ENCODE data around the gene GPN1. TPM values are rescaled to one million over a fixed set of nuclear protein-coding genes. Genes with fewer than 3 reads are reported as not detected.

Gene GPN1
- total RNA-seq, 4 donors from 2014 or later: 21.0 to 30.0 (median 25.0) TPM

DNA sequence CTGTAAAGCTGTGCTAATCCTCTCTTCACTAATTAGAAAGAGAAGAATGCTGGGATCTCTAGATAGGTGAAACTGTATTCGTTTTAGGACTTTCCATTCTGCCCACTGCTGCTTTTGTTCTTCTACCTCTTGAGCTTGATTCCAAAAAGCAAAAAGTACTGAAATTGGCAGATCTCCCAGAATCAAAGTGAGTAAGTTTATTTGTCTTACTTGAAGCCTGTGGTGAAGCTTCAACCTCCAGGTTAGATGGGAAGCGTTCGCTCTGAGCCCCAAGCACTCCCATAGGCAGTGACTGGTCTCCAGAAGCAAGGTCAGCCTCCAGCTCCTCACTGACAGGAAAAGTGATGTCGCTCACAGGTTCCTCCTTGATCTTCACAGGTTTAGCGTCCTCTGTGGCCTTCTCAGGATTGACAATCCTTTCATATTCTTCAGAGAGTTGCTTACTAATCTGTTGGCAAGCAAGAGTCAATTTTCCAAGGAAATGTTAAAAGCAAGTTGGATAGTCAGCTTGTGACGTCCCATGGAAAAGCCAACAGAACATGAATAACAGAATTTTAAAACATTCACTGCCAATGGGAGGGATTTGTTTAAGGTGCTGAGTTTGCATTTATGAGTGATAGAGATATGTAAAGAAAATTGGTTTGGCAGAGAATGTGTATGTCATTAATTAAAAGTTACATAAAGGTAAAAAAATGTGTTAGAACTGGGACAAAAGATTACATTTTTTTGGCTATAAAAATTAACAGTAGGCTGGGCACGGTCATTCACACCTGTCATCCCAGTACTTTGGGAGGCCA lies 26.5 kb downstream of the GPN1 start:
- TF ChIP-seq, protein P1, sequence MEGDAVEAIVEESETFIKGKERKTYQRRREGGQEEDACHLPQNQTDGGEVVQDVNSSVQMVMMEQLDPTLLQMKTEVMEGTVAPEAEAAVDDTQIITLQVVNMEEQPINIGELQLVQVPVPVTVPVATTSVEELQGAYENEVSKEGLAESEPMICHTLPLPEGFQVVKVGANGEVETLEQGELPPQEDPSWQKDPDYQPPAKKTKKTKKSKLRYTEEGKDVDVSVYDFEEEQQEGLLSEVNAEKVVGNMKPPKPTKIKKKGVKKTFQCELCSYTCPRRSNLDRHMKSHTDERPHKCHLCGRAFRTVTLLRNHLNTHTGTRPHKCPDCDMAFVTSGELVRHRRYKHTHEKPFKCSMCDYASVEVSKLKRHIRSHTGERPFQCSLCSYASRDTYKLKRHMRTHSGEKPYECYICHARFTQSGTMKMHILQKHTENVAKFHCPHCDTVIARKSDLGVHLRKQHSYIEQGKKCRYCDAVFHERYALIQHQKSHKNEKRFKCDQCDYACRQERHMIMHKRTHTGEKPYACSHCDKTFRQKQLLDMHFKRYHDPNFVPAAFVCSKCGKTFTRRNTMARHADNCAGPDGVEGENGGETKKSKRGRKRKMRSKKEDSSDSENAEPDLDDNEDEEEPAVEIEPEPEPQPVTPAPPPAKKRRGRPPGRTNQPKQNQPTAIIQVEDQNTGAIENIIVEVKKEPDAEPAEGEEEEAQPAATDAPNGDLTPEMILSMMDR (IDR thresholded peaks at IDR 0.05 in 4 of 5, conservative IDR thresholded peaks at IDR 0.05 in 1 of 5): no peak
- TF ChIP-seq POLR2A (IDR thresholded peaks at IDR 0.05): no peak
- ATAC-seq (no peak), DNase-seq (no peak)
- Histone ChIP-seq H3K4me1 (peaks cover 0 to 6% of the 10 kb centered on the region in 2 donors), H3K27ac (no peak overlapping the region), H3K9me3 (no peaks in the 10 kb centered on the region), H3K27me3 (no peaks in the 10 kb centered on the region), H3K4me3 (no peak overlapping the region), H3K36me3 (peaks cover 3 to 83% of the 10 kb centered on the region in 2 donors)
- intact Hi-C loops (cut with DNase I; ENCODE audit: low total_unique reads): no loop called here
- in situ Hi-C loops (cut with MboI; ENCODE audit: low sequenced_read_pairs in 4 of 4): no loop called here

DNA sequence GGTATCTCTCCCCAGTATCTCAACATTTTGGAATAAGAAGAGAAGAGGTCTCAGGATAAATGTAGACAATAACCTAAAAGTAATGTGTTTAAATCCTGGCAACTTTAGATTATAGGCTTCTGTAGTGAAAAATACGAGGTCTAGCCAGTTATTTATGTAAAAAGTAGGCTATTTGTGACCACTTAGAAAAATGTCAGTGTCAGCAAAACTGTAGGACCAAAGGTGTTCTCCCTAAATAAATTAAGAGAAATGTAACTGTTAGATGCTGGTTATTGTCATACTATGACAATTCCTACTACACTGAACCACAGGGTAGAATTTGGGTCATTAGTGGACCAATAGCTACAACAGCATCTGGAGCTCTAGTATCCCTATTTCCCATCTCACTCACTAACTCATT lies 32.5 kb downstream of the GPN1 start:
- intact Hi-C loops (cut with DNase I; ENCODE audit: low total_unique reads) (loop anchor here (10.0 kb wide), 1 partner anchor 177 kb away; the partner anchor contains the start of gene IFT172), in situ Hi-C loops (cut with MboI; ENCODE audit: low sequenced_read_pairs in 4 of 4) (no loop called here)
- H3K4me3 ChIP-seq: no peak overlapping the region
- H3K36me3 ChIP-seq: peaks cover 3 to 47% of the 10 kb centered on the region in 2 donors
- H3K27me3 ChIP-seq: no peaks in the 10 kb centered on the region
- TF ChIP-seq POLR2A (IDR thresholded peaks at IDR 0.05): no peak
- no peak for ATAC-seq
- H3K27ac ChIP-seq: no peak overlapping the region
- no peak for DNase-seq
- no peaks in the 10 kb centered on the region for H3K9me3 ChIP-seq
- peaks cover 29 to 37% of the 10 kb centered on the region in 2 donors for H3K4me1 ChIP-seq

DNA sequence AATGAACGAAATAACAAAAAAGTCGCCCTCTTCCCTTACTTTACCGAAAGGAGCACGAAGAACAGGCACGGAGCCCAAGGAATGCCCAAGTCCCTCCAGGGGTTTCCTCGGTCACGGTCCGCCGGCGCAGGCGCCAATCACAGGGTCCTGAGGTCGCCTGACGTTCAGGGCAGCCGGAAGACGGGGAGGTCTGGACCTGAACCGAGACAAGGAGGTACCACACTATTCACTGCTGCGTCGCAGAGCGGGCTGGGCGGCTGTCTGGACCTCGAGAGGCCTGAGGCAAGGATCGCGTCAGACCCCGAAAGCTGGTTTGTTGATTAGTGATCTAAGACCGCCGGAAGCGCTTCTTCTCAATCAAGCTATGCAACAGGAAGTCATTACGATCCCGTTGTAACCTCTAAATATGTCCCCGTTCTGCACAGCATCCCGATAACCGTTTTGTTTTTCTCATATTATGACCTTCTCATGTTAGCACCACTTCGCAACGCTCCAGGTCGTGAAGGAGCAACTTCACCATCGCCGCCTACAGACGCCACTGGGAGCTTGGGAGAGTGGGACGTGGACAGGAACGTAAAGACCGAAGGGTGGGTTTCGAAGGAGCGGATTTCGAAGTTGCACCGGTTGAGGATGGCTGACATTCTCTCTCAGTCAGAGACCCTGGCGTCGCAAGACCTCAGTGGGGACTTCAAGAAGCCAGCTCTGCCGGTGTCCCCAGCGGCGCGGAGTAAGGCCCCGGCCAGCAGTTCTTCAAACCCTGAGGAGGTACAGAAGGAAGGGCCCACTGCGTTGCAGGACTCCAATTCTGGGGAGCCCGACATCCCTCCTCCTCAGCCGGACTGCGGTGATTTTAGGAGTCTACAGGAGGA lies 34.7 kb downstream of the GPN1 start, which contains the start of the genes SLC4A1AP and SUPT7L:
SLC4A1AP (plus strand) TSS at position 605 of the 869 bp plus-strand sequence; CDS start at position 631, 26 bp downstream.
SUPT7L (minus strand) TSS at position 330 of the 869 bp plus-strand sequence. CDS start 1,422 bp downstream, outside the sequence.
- H3K36me3 ChIP-seq: peaks cover 6 to 54% of the 10 kb centered on the region in 2 donors
- TF ChIP-seq, protein P1 (IDR thresholded peaks at IDR 0.05 in 4 of 5, conservative IDR thresholded peaks at IDR 0.05 in 1 of 5): peak in 3 of 5 experiments; percentile 8 to 24 (median 13)
- TF ChIP-seq POLR2A (IDR thresholded peaks at IDR 0.05): peak in 1 of 2 donors; percentile 8
- in situ Hi-C loops (cut with MboI; ENCODE audit: low sequenced_read_pairs in 4 of 4): no loop called here

GRCh38 chr2:27664154-27664574 lies 35.3 kb downstream of the GPN1 start:
- in situ Hi-C loops (cut with MboI; ENCODE audit: low sequenced_read_pairs in 4 of 4) (no loop called here), intact Hi-C loops (cut with DNase I; ENCODE audit: low total_unique reads) (loop anchor here (10.0 kb wide), 1 partner anchor 179 kb away; the partner anchor contains the start of gene IFT172)
- ATAC-seq (peak in 1 of 2 donors; percentile 5), DNase-seq (no peak)
- peaks cover 6 to 59% of the 10 kb centered on the region in 2 donors for H3K36me3 ChIP-seq
- no peak for TF ChIP-seq POLR2A (IDR thresholded peaks at IDR 0.05)
- TF ChIP-seq, protein P1 (IDR thresholded peaks at IDR 0.05 in 4 of 5, conservative IDR thresholded peaks at IDR 0.05 in 1 of 5): no peak
- peak overlapping the region; percentile 92 to 99 (median 94) for H3K27ac ChIP-seq
- H3K4me3 ChIP-seq: peak overlapping the region; percentile 90 to 100 (median 98)
- H3K27me3 ChIP-seq: no peaks in the 10 kb centered on the region
- peaks cover 29 to 31% of the 10 kb centered on the region in 2 donors for H3K4me1 ChIP-seq
- H3K9me3 ChIP-seq: no peaks in the 10 kb centered on the region

More for the DNA sequence above, 34.7 kb downstream of the GPN1 start, which contains the start of the genes SLC4A1AP and SUPT7L:
- peaks cover 29 to 33% of the 10 kb centered on the region in 2 donors for H3K4me1 ChIP-seq
- DNase-seq: peak; percentile 57 to 78
- H3K9me3 ChIP-seq: no peaks in the 10 kb centered on the region
- H3K27ac ChIP-seq: peak within 1 kb of the TSS; percentile 92 to 99 (median 94)
- H3K27me3 ChIP-seq: no peaks in the 10 kb centered on the region
- intact Hi-C loops (cut with DNase I; ENCODE audit: low total_unique reads): loop anchor here (10.0 kb wide), 1 partner anchor 179 kb away; the partner anchor contains the start of gene IFT172
- peak; percentile 91 to 92 for ATAC-seq
- H3K4me3 ChIP-seq: peak within 1 kb of the TSS; percentile 90 to 100 (median 98)

Data from gastrocnemius medialis (tissue), 4 donors.